MCF 10A (cell line): Measurements from ENCODE around the gene ABHD2. TPM values are rescaled to one million over a fixed set of nuclear protein-coding genes. Genes with fewer than 3 reads are reported as not detected.

Source experiments
- BruUV-seq: library from RNA; stranded (reverse); fragments of 400-500 nt; replicated peaks from 2 replicates; lab custom pipeline; 2021; lab: Mats Ljungman, UMichigan
- CTCF ChIA-PET: fragments of 300-600 bp; sonication (Branson Sonifier 250); formaldehyde crosslinking; extraction: SDS; loops from one replicate; lab custom pipeline; 2021; ENCODE audit warnings: antibody characterized with exemption, inconsistent platforms; lab: Yijun Ruan, JAX
- POLR2A ChIA-PET: fragments of 300-600, 350-650 bp; sonication (Branson Sonifier 250); formaldehyde crosslinking; extraction: SDS; loops from one replicate; lab custom pipeline; 2020; ENCODE audit warnings: antibody characterized with exemption, inconsistent platforms; lab: Yijun Ruan, JAX
- DNase-seq: peaks from one replicate; pipeline ENCODE4 v3.0.0-alpha.2; 2018; ENCODE audit not compliant: unreplicated experiment
- H3K27ac Mint-ChIP-seq: one replicate; pipeline ENCODE4 v1.8.0; 2022; ENCODE audit warnings: mild to moderate bottlenecking, low read depth, mixed read lengths; ENCODE audit not compliant: unreplicated experiment
- H3K27me3 Mint-ChIP-seq: one replicate; pipeline ENCODE4 v1.8.0; 2022; ENCODE audit warnings: mixed read lengths; ENCODE audit not compliant: insufficient read depth, unreplicated experiment
- H3K36me3 Mint-ChIP-seq: one replicate; pipeline ENCODE4 v1.8.0; 2022; ENCODE audit warnings: mild to moderate bottlenecking, moderate library complexity, mixed read lengths; ENCODE audit not compliant: insufficient read depth, unreplicated experiment
- H3K4me1 Mint-ChIP-seq: one replicate; pipeline ENCODE4 v1.8.0; 2022; ENCODE audit warnings: mixed read lengths; ENCODE audit not compliant: insufficient read depth, unreplicated experiment
- H3K4me3 Mint-ChIP-seq: one replicate; pipeline ENCODE4 v1.8.0; 2022; ENCODE audit warnings: mild to moderate bottlenecking, moderate library complexity, mixed read lengths; ENCODE audit not compliant: unreplicated experiment
- H3K9me3 Mint-ChIP-seq: one replicate; pipeline ENCODE4 v1.8.0; 2022; ENCODE audit warnings: mixed read lengths; ENCODE audit not compliant: unreplicated experiment
- CTCF ChIP-seq: fragments of 200-600 bp; IDR thresholded peaks from one replicate; pipeline ENCODE4 v1.8.0; 2022; ENCODE audit warnings: antibody characterized with exemption, mild to moderate bottlenecking; ENCODE audit not compliant: unreplicated experiment
- intact Hi-C: fragments of 100-400 bp; cut with micrococcal nuclease; formaldehyde crosslinking; loops from 2 replicates; pipeline ENCODE4 v1.14.1; 2022
- total RNA-seq: library from RNA; stranded (reverse); gene quantifications from 2 replicates; pipeline ENCODE4 v1.2.3, GENCODE V29; 2022

Gene ABHD2
- total RNA-seq, 1 experiment from 2014 or later: 47.7 TPM

- Mint-ChIP-seq H3K36me3 (peaks cover 18% of the 10 kb centered on the region), H3K27ac (no peak overlapping the region), H3K27me3 (no peaks in the 10 kb centered on the region), H3K9me3 (no peaks in the 10 kb centered on the region), H3K4me1 (no peaks in the 10 kb centered on the region), H3K4me3 (no peak overlapping the region)
- POLR2A ChIA-PET: no interaction called here
- BruUV-seq: no TSS peak
- intact Hi-C loops: no loop called here
- CTCF ChIA-PET: interaction anchor here (1.0 to 3.2 kb wide), 4 partner anchors 13 to 124 kb away, joined by 3 to 18 read pairs (median 4); no protein-coding TSS in a partner anchor
- no peak for DNase-seq
- no peak for TF ChIP-seq CTCF
Observed at GRCh38 chr15:89157918-89158564, 69.8 kb downstream of the ABHD2 start.

- no peak for TF ChIP-seq CTCF
Observed at GRCh38 chr15:89161666-89162065, 73.4 kb downstream of the ABHD2 start.

GRCh38 chr15:89163271-89164055 lies 75.2 kb downstream of the ABHD2 start:
- H3K27ac Mint-ChIP-seq: no peak overlapping the region
- no peak for DNase-seq
- POLR2A ChIA-PET: no interaction called here
- no TSS peak for BruUV-seq
- H3K9me3 Mint-ChIP-seq: no peaks in the 10 kb centered on the region
- CTCF ChIA-PET: interaction anchor here (0.6 to 20.8 kb wide), 2 partner anchors 101 to 106 kb away, joined by 3 to 452 read pairs; no protein-coding TSS in a partner anchor
- H3K27me3 Mint-ChIP-seq: no peaks in the 10 kb centered on the region
- H3K4me3 Mint-ChIP-seq: no peak overlapping the region
- TF ChIP-seq CTCF: no peak
- peaks cover 8% of the 10 kb centered on the region for H3K36me3 Mint-ChIP-seq
- intact Hi-C loops: no loop called here
- peaks cover 12% of the 10 kb centered on the region for H3K4me1 Mint-ChIP-seq

More at GRCh38 chr15:89161666-89162065, 73.4 kb downstream of the ABHD2 start:
- Mint-ChIP-seq H3K27me3 (no peaks in the 10 kb centered on the region), H3K36me3 (peaks cover 8% of the 10 kb centered on the region), H3K4me1 (no peaks in the 10 kb centered on the region), H3K4me3 (no peak overlapping the region), H3K27ac (no peak overlapping the region), H3K9me3 (no peaks in the 10 kb centered on the region)
- no TSS peak for BruUV-seq
- intact Hi-C loops: no loop called here
- no peak for DNase-seq
- CTCF ChIA-PET: no interaction called here
- POLR2A ChIA-PET: interaction anchor here (0.7 kb wide), 1 partner anchor 153 kb away, joined by 3 read pairs; no protein-coding TSS in a partner anchor

GRCh38 chr15:89164712-89165211 lies 76.5 kb downstream of the ABHD2 start:
- peaks cover 8% of the 10 kb centered on the region for H3K36me3 Mint-ChIP-seq
- no peaks in the 10 kb centered on the region for H3K9me3 Mint-ChIP-seq
- no peak overlapping the region for H3K27ac Mint-ChIP-seq
- no TSS peak for BruUV-seq
- TF ChIP-seq CTCF: no peak
- no peak for DNase-seq
- CTCF ChIA-PET: interaction anchor here (0.8 to 20.8 kb wide), 5 partner anchors 13 to 108 kb away, joined by 3 to 452 read pairs (median 7); no protein-coding TSS in a partner anchor
- intact Hi-C loops: no loop called here
- no peaks in the 10 kb centered on the region for H3K27me3 Mint-ChIP-seq
- POLR2A ChIA-PET: no interaction called here
- H3K4me3 Mint-ChIP-seq: no peak overlapping the region
- peaks cover 12% of the 10 kb centered on the region for H3K4me1 Mint-ChIP-seq
